ENCODE data around the gene C1orf159. TPM values are rescaled to one million over a fixed set of nuclear protein-coding genes. Genes with fewer than 3 reads are reported as not detected.

The C1orf159 gene
- total RNA-seq, 1 donor from 2014 or later = 20.2 TPM

DNA sequence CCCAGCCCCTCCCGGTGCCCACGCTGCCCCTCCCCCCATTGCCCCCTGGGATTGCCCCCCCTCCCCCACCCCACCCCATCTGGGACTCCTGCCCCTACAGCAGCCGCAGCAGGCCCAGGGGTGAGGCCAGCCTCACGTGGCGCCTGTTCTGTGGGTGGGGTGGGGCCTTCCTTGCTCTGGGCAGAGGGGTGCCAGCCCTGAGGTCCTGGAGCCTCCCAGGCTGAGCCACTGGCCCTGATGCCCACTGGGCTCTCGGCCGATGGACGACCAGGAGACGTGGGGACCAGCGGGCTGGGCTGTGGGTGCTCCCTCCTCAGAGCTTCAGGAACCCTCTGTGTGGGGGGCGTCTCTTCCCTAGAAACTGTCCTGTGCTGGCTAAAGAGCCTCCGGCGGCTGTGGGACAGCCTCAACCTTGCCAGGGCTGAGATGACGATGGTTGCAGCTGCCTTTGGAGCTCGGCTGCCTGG, 5.8 kb upstream of the C1orf159 start:
- no peak for DNase-seq (ENCODE audit: low read depth)
- TF ChIP-seq CTCF (conservative IDR thresholded peaks at IDR 0.05; ENCODE audit: low read depth, low read length) = no peak
- peak overlapping the region; percentile 34 for H3K4me3 ChIP-seq (ENCODE audit: low read depth, low read length)

DNA sequence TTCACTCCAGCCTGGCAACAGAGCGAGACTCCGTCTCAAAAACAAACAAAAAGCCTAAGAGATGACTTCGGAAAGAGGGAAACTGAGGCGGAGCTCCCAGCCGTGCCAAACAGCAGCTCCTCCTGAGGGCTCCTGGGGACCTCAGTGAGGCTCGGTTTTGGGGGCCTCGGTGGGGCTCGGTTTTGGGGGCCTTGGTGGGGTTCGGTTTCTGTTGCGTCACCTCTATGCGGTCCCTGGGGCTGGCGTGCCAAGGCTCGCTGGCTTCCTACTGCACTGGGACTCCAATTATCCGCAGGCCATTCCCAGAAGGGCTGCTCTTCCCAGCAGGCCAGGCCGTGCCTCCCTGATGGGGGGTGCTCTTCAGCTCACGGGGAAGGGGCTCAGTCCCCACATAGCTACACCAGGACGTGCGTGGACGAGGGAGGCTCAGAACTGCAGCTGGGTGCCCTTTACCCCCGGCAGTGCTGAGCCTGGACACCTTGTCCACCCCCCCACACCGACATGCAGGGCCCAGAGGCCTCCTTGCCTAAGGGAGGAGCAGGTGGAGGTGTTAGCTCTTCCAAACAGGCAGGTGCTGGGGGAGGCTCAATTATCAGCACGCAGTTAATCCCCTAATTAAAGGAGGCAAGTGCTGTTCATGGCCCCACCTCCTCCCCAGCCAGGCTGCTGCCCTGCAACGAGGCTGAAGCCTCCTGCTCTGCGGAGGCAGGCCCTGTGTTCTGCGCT, 5.1 kb upstream of the C1orf159 start:
- H3K4me3 ChIP-seq (ENCODE audit: low read depth, low read length) = no peak overlapping the region
- no peak for DNase-seq (ENCODE audit: low read depth)
- no peak for TF ChIP-seq CTCF (conservative IDR thresholded peaks at IDR 0.05; ENCODE audit: low read depth, low read length)

DNA sequence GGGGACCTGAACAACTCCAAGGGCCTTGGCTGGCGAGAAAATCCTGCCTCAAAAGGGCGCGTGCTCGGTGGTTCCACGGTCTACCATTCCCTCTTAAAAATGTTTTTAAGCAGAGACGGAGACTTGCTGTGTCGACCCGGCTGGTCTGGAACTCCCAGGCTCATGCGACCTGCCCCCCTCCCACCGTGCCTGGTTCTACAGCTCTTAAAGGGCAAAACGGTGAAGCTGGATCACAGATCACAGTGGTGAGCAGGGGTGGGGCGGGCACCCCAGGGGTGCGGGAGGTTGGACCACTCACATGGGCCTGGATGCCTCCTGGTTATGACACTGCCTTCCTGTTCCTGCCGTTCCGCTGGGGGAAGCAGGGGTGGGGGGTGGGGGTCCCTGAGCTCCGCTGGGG, 4.2 kb upstream of the C1orf159 start:
- DNase-seq (ENCODE audit: low read depth) = no peak
- no peak for TF ChIP-seq CTCF (conservative IDR thresholded peaks at IDR 0.05; ENCODE audit: low read depth, low read length)
- no peak overlapping the region for H3K4me3 ChIP-seq (ENCODE audit: low read depth, low read length)

DNA sequence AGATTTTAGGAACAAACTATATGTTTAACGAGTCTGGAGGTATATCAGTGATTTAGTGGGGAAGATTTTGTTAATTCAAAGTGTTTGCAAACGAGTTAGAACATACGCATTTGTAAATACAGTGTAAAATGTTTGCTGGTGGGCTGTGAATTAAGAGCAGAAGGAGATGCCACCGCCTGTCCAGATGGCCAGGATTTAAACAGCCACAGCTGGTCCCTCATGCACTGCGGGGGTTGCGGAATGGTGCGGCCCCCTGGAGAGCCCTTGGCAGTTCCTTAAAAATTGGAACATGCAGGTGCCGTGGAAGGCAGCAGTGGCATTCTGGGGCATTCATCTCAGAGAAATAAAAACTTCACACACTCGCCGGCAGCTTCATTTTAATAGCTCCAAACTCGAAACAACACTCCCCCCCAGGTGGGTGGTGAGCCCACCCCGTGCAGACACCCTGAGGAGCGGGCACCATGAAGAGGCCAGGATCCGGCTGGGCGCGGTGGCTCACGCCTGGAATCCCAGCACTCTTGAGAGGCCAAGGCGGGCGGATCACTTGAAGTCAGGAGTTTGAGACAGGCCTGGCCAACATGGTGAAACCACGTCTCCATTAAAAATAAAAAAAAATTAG, 3.5 kb upstream of the C1orf159 start:
- TF ChIP-seq CTCF (conservative IDR thresholded peaks at IDR 0.05; ENCODE audit: low read depth, low read length) = no peak
- DNase-seq (ENCODE audit: low read depth) = no peak
- no peak overlapping the region for H3K4me3 ChIP-seq (ENCODE audit: low read depth, low read length)

DNA sequence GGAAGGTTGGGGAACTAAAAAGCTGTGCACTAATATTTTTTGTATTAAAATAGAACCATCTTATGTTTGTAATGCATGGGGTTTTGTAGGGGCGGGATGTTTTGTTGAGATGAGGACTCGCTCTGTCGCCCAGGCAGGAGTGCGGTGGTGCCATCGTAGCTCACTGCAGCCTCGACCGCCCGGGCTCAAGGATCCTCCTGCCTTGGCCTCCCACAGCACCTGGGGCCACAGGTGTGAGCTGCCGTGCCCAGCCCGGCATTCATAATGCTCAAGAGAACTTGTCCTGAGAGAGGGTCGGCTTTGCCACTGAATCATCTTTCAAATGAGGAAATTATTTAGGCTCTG, 3.0 kb upstream of the C1orf159 start:
- no peak for TF ChIP-seq CTCF (conservative IDR thresholded peaks at IDR 0.05; ENCODE audit: low read depth, low read length)
- DNase-seq (ENCODE audit: low read depth) = no peak
- H3K4me3 ChIP-seq (ENCODE audit: low read depth, low read length) = no peak overlapping the region

GRCh38 chr1:1118011-1118875, 2.4 kb upstream of the C1orf159 start:
- H3K4me3 ChIP-seq (ENCODE audit: low read depth, low read length) = no peak overlapping the region
- TF ChIP-seq CTCF (conservative IDR thresholded peaks at IDR 0.05; ENCODE audit: low read depth, low read length) = no peak
- DNase-seq (ENCODE audit: low read depth) = no peak
